Activated CD8-positive, alpha-beta T cell treated with anti-CD3 and anti-CD28 coated beads for 36 hours (primary cell): ENCODE results near the gene CDKN2A. TPM values are rescaled to one million over a fixed set of nuclear protein-coding genes. Genes with fewer than 3 reads are reported as not detected.
"Not testable (repeated sequence)": the region's sequence is repeated elsewhere in the genome, so short reads cannot be mapped to it uniquely, and the experiment has no call there.

Experiments used
- ATAC-seq: fragments of 200-7000 bp; cut with Tn5 transposase; one replicate; pipeline ENCODE4 v1.10.0; 2021; ENCODE audit warnings: mild to moderate bottlenecking, moderate library complexity
- CTCF ChIA-PET: fragments of 350-600 bp; sonication (Branson Sonifier 250); formaldehyde crosslinking; loops from one replicate; lab custom pipeline; 2021; ENCODE audit warnings: antibody characterized with exemption; lab: Charles Lee
- POLR2A ChIA-PET: fragments of 350-600 bp; sonication (Branson Sonifier 250); formaldehyde crosslinking; loops from one replicate; lab custom pipeline; 2021; ENCODE audit warnings: antibody characterized with exemption; lab: Charles Lee
- DNase-seq: peaks from one replicate; pipeline ENCODE4 v3.0.0-alpha.2; 2020
- H3K27ac Mint-ChIP-seq: one replicate; pipeline ENCODE4 v1.8.0; 2021; ENCODE audit warnings: mild to moderate bottlenecking, mixed read lengths
- H3K27me3 Mint-ChIP-seq: one replicate; pipeline ENCODE4 v1.8.0; 2021; ENCODE audit warnings: mixed read lengths
- H3K36me3 Mint-ChIP-seq: one replicate; pipeline ENCODE4 v1.8.0; 2021; ENCODE audit warnings: low read depth, mixed read lengths
- H3K4me1 Mint-ChIP-seq: one replicate; pipeline ENCODE4 v1.8.0; 2021; ENCODE audit warnings: low read depth, mixed read lengths
- H3K4me3 Mint-ChIP-seq: one replicate; pipeline ENCODE4 v1.8.0; 2021; ENCODE audit warnings: mild to moderate bottlenecking, moderate library complexity, mixed read lengths
- H3K9me3 Mint-ChIP-seq: one replicate; pipeline ENCODE4 v1.8.0; 2021; ENCODE audit warnings: mixed read lengths
- intact Hi-C: fragments of 100-400 bp; cut with micrococcal nuclease; formaldehyde crosslinking; loops from one replicate; pipeline ENCODE4 v1.10.0; 2022
- total RNA-seq, 2 experiments: library from RNA; stranded (reverse); gene quantifications; one replicate each; pipeline ENCODE4 v1.2.3, GENCODE V29; 2021
- TF ChIP-seq, protein P1 (sequence below): fragments of 200-600 bp; IDR thresholded peaks from one replicate; pipeline ENCODE4 v1.8.0; 2022; ENCODE audit warnings: antibody characterized with exemption, mild to moderate bottlenecking

The CDKN2A gene
- total RNA-seq, 2 experiments from 2014 or later: 2.1 to 2.5 TPM

DNA sequence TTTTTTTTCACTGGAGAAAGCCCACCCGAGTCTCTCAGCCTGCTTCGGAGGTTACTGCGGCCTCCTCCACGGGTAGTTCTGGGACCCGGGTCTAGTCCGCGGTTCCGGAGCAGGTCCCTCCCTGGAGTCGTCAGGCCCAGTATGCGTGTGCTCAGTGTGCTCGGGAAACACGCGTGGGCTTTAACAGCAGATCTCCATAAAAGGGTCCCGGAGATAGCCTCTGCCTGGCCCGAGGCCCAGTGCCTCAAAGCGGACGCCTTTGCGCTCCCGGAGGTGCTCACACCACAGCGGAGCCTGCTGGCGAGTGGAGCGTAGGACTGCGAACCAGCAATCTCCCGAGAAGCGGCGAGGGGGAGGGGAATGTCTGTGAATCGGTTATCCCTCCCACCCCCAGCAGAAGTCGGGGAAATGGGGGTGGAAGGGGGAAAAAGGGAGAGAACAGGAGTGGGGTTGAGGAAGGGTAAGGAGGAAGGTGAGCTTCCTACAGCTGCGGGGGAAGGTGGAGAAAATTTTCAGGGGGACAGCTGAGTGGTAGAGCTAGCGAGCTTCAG, 28.7 kb downstream of the CDKN2A start:
- CTCF ChIA-PET: interaction anchor here (0.9 to 1.2 kb wide), 2 partner anchors 43 to 488 kb away, joined by 3 to 5 read pairs; partner anchors contain the start of gene CDKN2B
- TF ChIP-seq, protein P1, sequence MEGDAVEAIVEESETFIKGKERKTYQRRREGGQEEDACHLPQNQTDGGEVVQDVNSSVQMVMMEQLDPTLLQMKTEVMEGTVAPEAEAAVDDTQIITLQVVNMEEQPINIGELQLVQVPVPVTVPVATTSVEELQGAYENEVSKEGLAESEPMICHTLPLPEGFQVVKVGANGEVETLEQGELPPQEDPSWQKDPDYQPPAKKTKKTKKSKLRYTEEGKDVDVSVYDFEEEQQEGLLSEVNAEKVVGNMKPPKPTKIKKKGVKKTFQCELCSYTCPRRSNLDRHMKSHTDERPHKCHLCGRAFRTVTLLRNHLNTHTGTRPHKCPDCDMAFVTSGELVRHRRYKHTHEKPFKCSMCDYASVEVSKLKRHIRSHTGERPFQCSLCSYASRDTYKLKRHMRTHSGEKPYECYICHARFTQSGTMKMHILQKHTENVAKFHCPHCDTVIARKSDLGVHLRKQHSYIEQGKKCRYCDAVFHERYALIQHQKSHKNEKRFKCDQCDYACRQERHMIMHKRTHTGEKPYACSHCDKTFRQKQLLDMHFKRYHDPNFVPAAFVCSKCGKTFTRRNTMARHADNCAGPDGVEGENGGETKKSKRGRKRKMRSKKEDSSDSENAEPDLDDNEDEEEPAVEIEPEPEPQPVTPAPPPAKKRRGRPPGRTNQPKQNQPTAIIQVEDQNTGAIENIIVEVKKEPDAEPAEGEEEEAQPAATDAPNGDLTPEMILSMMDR: peak; percentile 18
- intact Hi-C loops: loop anchor here (5.0 kb wide), 1 partner anchor 42 kb away; the partner anchor contains the start of gene CDKN2B
- Mint-ChIP-seq H3K4me3 (peak overlapping the region; percentile 45), H3K27ac (no peak overlapping the region), H3K27me3 (peaks cover 90% of the 10 kb centered on the region), H3K4me1 (peaks cover 7% of the 10 kb centered on the region), H3K9me3 (peaks cover 14% of the 10 kb centered on the region), H3K36me3 (peaks cover 13% of the 10 kb centered on the region)
- DNase-seq (peak; percentile 64), ATAC-seq (peak; percentile 75)
- POLR2A ChIA-PET: no interaction called here

DNA sequence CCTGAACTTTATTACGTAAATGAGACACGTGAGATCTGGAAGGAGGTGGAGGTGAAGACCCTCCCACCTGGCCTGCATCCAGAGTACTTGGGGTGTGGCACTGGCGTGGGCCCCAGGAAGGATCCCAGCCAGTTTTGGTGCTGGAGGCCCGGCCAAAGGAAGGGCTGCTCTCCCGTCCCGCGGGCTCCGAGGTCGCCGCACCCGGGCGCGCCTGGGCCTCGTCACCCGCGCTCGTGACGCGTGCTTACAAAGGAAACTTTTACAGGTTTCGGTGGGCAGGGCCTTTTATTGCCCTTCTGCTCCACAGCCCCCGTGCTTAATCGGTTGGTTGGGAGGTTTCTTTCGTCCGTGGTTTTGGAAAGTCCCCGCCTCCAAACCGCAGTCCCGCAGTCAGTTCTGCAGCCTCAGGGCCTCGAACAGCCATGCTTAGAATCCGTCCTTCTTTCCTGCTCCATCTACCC, 29.2 kb downstream of the CDKN2A start:
- Mint-ChIP-seq H3K4me1 (peaks cover 7% of the 10 kb centered on the region), H3K9me3 (peaks cover 10% of the 10 kb centered on the region), H3K4me3 (peak overlapping the region; percentile 45), H3K27ac (no peak overlapping the region), H3K36me3 (peaks cover 12% of the 10 kb centered on the region), H3K27me3 (peaks cover 89% of the 10 kb centered on the region)
- intact Hi-C loops: loop anchor here (5.0 kb wide), 1 partner anchor 42 kb away; the partner anchor contains the start of gene CDKN2B
- ChIA-PET POLR2A (no interaction called here), CTCF (interaction anchor here (1.7 kb wide), 1 partner anchor 153 kb away, joined by 4 read pairs; no protein-coding TSS in a partner anchor)
- peak; percentile 75 for ATAC-seq
- TF ChIP-seq, protein P1: no peak
- peak; percentile 70 for DNase-seq

DNA sequence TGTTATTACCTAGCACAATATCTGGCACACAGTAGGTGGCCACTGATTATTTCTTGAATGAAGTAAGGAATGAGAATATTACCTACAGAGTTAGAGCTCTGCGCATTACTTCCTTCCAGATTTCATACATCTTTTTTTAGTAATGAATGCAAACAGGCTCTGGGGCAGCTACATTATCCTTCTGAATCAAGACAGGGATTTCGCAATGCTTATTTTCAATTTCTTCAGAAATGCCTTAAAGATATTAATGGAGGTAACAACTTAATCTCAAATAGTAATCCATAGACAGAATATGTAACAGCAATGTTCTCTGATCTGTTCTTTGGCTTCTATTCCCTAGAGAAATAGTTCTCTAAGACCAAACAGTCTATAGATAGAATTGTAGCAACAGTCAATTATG, 32.6 kb downstream of the CDKN2A start:
- no peak for ATAC-seq
- TF ChIP-seq, protein P1: no peak
- POLR2A ChIA-PET: no interaction called here
- Mint-ChIP-seq H3K4me3 (no peak overlapping the region), H3K9me3 (peaks cover 3% of the 10 kb centered on the region), H3K27me3 (peaks cover 57% of the 10 kb centered on the region), H3K27ac (no peak overlapping the region), H3K36me3 (no peaks in the 10 kb centered on the region), H3K4me1 (peaks cover 3% of the 10 kb centered on the region)
- intact Hi-C loops: no loop called here
- CTCF ChIA-PET: interaction anchor here (3.3 kb wide), 1 partner anchor 48 kb away, joined by 16 read pairs; the partner anchor contains the start of gene CDKN2B
- no peak for DNase-seq

DNA sequence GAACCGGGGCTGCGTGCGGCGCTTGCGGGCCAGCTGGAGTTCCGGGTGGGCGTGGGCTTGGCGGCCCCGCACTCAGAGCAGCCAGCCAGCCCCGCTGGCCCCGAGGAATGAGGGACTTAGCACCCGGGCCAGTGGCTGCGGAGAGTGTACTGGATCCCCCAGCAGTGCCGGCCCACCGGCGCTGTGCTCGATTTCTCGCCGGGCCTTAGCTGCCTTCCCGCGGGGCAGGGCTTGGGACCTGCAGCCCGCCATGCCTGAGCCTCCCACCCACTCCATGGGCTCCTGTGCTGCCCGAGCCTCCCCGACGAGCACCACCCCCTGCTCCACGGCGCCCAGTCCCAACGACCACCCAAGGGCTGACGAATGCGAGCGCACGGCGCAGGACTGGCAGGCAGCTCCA, 34.9 kb downstream of the CDKN2A start:
- DNase-seq, H3K27ac Mint-ChIP-seq, H3K9me3 Mint-ChIP-seq, H3K4me1 Mint-ChIP-seq, ATAC-seq, POLR2A ChIA-PET, H3K4me3 Mint-ChIP-seq, H3K36me3 Mint-ChIP-seq, intact Hi-C loops: not testable (repeated sequence)
- H3K27me3 Mint-ChIP-seq: peaks cover 41% of the 10 kb centered on the region
- CTCF ChIA-PET: interaction anchor here (3.3 kb wide), 1 partner anchor 50 kb away, joined by 16 read pairs; the partner anchor contains the start of gene CDKN2B

DNA sequence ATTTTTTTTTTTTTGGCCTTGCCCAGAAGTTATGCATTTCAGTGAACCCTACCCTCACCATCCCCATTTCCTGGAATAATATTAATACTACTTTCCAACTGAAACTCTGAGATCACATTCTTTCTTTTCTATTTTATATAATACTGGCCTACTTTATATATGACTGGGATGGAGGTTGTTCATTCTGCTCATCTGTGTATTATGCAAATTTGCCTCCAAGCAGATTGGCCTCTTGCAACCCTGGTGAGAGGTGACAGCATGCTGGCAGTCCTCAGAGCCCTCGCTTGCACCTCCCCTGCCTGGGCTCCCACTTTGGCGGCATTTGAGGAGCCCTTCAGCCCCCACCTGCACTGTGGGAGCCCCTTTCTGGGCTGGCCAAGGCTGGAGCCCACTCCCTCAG, 35.4 kb downstream of the CDKN2A start:
- no peak for ATAC-seq

More for the DNA sequence above, 35.4 kb downstream of the CDKN2A start:
- no peak overlapping the region for H3K4me3 Mint-ChIP-seq
- H3K27ac Mint-ChIP-seq: no peak overlapping the region
- POLR2A ChIA-PET: no interaction called here
- H3K27me3 Mint-ChIP-seq: peaks cover 37% of the 10 kb centered on the region
- CTCF ChIA-PET: no interaction called here
- intact Hi-C loops: no loop called here
- no peaks in the 10 kb centered on the region for H3K36me3 Mint-ChIP-seq
- no peaks in the 10 kb centered on the region for H3K4me1 Mint-ChIP-seq
- TF ChIP-seq, protein P1: no peak
- DNase-seq: no peak
- H3K9me3 Mint-ChIP-seq: peaks cover 3% of the 10 kb centered on the region
